GM21786 (cell line): ENCODE measurements around the gene TPM4.

Experiments used
- ATAC-seq: cut with Tn5 transposase; IDR thresholded peaks from one replicate; pipeline ENCODE4 v1.9.1; 2021; ENCODE audit not compliant: unreplicated experiment

The TPM4 gene

GRCh38 chr19:16041299-16041990, 34.9 kb upstream of the TPM4 start:
- ATAC-seq: no peak

DNA sequence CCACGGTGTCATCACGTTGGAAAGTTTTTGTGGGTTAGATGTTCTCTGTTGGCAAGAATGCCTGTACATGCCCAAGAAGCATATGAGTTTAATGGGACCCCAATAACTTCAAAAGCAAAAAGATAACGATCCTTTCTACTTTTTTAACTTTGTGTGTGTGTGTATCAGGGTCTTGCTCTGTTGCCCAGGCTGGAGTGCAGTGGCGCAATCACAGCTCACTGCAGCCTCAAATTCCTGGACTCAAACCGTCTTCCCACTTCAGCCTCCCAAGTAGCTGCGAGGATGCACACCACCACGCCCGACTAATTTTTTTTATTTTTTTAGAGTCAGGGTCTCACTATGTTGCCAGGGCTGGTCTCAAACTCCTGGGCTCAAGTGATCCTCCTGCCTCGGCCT, 34.3 kb upstream of the TPM4 start:
- no peak for ATAC-seq

DNA sequence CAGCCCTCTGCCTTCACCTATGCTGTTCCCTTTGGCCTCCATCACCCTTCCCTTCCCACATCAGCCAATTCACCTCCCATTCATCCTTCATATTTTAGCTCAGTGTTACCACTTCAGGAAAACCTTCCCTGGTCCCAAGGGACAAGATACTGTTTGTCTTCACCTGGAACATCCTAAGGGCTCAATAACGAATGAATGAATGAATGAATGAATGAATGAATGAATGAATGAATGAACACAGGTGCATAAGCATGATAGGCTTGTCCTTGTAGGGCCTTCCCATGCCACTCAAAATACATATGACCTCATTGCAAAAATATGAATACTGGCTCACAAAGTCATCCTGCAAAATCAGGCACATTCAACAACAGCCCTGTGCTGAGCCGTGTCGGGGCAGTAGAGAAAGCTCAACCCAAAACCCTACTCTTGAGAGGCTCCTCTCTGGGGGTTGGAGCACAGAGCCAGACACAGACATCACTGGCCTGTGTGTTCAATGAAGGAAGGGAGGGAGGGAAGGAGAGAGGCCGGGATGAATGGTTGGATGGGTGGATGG, 33.7 kb upstream of the TPM4 start:
- ATAC-seq: no peak

GRCh38 chr19:16043156-16043757, 33.0 kb upstream of the TPM4 start:
- no peak for ATAC-seq

- ATAC-seq: no peak
Observed at GRCh38 chr19:16044746-16045145, 31.5 kb upstream of the TPM4 start.

DNA sequence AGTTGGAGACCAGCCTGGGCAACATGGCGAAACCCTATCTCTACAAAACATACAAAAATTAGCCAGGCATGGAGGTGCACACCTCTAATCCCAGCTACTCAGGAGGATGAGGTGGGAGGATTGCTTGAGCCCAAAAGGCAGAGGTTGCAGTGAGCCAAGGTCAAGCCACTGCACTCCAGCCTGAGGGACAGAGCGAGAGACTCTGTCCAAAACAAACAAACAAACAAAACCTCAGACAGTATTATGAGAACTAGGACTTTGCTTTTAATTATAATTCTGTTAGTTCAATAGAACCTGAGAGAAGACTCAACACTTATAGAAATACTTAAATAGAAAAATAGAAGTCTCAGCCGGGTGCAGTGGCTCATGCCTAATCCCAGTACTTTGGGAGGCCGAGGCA, 31.1 kb upstream of the TPM4 start:
- no peak for ATAC-seq

DNA sequence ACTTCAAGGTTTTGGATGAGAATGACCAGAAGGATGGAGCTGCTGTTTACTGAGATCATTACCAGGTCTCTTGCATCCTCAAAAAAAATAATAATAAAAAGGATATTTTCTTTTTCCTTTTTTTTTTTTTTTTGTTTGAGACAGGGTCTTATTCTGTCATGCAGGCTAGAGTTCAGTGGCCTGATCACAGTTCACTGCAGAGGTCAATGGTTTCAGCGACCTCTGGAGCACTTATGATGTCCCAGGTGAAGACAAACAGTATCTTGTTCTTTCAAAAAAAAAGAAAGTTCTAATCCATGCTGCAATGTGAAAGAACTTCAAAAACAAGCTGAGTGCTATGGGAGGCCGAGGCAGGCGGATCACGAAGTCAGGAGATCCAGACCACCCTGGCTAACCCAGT, 30.4 kb upstream of the TPM4 start:
- no peak for ATAC-seq

DNA sequence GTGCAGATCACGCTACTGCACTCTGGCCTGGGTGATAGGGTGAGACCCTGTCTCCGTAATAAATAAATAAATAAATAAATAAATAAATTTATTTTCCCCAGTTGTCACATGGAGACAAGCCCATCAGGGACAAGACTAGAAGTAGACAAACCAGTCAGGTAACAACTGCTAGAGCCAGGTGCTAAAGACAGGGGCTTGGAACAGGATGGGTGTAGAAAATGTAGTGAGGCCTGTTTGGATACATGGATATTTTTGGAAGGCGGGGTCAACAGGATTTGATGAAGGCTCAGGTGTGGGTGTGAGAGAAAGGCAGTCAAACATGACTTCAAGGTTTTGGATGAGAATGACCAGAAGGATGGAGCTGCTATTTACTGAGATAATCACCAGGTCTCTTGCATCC, 27.7 kb upstream of the TPM4 start:
- ATAC-seq: no peak

GRCh38 chr19:16051254-16052025, 24.9 kb upstream of the TPM4 start:
- no peak for ATAC-seq

DNA sequence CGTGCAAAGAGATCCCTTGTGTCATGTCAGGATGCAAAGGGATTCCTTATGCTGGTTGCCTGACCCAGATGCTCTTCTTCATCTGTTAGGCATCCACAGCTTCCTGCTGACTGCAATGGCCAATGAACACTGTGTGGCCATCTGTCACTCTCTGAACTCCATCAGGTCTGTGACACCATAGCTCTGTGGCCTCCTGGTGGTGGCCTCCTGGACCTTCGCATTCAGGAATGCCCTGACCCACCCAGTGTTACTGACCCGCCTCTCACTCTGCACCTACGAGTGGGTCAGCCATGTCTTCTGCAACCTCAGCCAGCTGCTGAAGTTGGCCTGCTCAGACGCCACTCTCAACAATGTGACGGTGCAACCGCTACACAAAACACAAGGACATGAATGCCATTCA, 23.9 kb upstream of the TPM4 start:
- no peak for ATAC-seq

DNA sequence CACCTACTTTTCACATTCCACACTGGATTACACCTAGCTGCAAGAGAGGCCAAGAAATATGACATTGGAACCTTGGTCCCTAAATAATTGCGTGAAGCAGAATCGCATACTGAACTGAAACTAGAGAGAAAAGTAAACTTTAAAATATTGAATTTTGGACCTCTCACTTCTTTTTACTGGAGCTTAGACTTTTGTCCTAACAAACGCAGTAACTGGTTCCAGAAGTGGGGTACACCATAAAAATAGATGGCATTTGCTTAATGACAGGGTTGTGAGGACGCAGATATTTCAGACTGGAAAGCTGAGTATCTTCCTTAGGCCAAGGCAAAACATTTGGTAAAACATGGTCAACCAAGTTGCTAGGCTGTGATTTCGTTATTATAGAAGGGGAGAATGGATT, 19.2 kb upstream of the TPM4 start:
- no peak for ATAC-seq

- ATAC-seq: no peak
Observed at GRCh38 chr19:16060294-16060693, 16.0 kb upstream of the TPM4 start.

GRCh38 chr19:16061943-16062342, 14.4 kb upstream of the TPM4 start:
- ATAC-seq: no peak

DNA sequence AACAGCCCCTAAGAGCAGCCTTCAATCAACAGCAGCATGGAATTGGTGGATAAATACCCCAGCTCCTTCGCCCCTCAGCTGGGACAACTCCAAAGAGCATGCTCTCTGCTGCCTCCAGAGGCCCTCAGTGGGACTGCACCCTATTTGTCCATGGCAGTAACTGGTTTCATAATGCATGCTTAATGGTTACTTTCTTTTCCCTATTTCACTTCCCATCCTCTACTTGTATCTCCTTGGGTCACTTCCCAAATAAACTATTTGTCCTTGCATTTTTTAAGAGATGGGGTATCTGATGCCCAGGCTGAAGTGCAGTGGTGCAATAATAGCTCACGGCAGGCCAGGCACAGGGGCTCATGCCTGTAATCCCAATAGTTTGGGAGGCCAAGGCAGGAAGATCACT, 13.5 kb upstream of the TPM4 start:
- no peak for ATAC-seq

GRCh38 chr19:16064209-16064889, 11.9 kb upstream of the TPM4 start:
- ATAC-seq: no peak

DNA sequence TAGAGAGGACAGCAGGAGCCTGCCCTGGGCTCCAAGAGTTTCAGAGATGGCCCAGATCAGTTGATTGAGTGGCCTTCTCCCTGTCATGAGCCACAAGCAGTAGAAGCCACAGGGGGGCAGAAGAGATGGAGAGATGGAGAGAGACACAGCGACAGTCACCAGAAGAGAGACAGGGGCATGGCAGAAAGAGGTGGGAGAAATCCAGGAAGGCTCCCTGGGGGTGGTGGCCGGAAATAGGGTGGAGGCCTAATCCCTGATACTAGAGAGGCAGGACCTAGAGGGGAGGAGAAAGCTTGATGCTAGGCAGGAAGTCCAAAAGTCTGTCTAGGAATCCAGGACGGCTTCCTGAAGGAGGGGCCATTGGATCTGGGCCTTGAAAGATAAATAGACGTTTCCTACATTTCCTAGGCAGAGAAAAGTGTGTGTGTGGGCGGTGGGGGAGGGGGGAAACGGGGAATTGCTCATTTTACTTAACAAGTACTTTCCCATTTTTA, 9.6 kb upstream of the TPM4 start:
- no peak for ATAC-seq

DNA sequence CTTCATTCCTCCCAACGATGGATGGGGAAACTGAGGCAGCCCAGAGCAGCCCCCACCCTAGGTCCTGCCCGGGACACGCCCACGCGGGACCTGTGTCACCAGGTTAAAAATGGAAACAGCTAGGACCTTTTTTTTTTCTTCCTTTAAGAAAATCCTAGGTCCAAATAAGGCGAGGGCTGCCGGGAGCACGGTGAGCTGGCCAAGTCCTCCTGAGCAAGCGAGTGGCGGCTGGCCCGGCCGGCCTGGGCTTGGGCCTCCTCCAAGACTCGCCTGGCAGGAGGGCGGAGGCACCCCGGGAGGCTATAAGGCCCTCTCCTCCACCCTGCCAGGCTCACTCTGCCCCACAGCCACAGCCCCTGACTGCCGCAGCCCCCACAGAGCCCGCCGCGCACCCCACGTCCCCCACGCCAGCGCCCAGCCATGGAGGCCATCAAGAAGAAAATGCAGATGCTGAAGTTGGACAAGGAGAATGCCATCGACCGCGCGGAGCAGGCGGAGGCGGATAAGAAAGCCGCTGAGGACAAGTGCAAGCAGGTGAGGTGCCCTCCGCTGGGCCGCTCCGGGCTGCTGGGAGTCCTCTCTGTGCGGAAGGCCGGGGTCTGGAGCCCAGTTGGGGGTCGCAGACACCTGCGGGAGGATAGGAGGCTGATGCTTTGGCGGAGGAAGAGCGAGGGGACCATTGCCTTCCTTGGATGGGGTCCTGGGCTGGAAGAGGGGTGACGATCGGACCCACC, 8.9 kb upstream of the TPM4 start:
- no peak for ATAC-seq

- no peak for ATAC-seq
Observed at GRCh38 chr19:16068696-16069259, 7.5 kb upstream of the TPM4 start.

GRCh38 chr19:16069813-16070365, 6.4 kb upstream of the TPM4 start:
- no peak for ATAC-seq
